ENCODE measurements around the gene KRT3. TPM values are rescaled to one million over a fixed set of nuclear protein-coding genes. Genes with fewer than 3 reads are reported as not detected.

Gene KRT3
- total RNA-seq, 1 donor = not detected

DNA sequence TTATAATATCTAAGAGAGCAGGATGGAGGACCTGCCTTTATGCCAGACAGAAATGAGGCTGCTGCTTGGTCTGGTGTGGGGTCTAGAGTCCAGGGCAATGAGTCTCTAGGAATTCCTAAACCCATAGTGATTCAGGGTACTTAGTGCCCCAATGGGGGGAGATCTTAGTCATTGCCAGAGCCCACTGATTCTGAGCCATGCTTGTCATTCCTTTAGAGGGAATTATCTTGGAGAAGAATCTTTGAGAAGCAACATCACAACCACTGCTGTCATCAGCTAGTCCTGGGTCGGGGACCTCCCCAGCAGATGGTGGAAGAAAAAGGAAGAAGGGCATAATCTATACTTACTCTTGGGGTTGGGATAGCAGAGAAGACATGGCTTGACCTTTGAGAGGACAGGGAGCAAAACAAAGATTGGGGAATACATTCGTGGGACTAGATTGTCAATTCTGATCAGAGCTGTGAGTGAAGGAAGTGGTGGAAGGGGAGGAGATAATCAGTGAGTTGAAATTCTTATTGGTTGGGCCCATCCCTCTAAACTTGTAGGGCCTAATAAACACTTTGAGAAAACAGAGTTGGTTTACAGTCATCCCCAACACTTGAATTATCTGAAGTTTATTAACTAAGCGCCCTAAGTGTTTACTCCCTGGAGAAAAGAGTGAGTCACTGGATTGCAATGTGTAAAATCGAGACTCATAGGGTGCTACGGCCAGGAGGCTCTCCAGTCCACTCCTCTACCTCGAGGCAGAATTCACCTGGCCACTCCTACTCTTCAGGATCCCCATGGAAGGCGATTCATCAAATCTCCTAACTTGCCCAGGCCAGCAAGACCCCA lies 3.0 kb upstream of the KRT3 start:
- no peak overlapping the region for H3K4me2 ChIP-seq (ENCODE audit: insufficient read depth, low read length)
- no peak overlapping the region for H3K4me3 ChIP-seq (ENCODE audit: insufficient read depth, low read length)
- H3K27ac ChIP-seq (ENCODE audit: low read depth, low read length) = peak overlapping the region; percentile 11
- no peaks in the 10 kb centered on the region for H3K79me2 ChIP-seq (ENCODE audit: insufficient read depth, low read length)
- no peaks in the 10 kb centered on the region for H3K36me3 ChIP-seq (ENCODE audit: insufficient read depth, low read length)
- no peaks in the 10 kb centered on the region for H3K27me3 ChIP-seq (ENCODE audit: insufficient read depth, low read length)
- H4K20me1 ChIP-seq (ENCODE audit: insufficient read depth, low read length) = no peaks in the 10 kb centered on the region
- H3K4me1 ChIP-seq (ENCODE audit: insufficient read depth, low read length) = peaks cover 11% of the 10 kb centered on the region
- TF ChIP-seq, protein P1, sequence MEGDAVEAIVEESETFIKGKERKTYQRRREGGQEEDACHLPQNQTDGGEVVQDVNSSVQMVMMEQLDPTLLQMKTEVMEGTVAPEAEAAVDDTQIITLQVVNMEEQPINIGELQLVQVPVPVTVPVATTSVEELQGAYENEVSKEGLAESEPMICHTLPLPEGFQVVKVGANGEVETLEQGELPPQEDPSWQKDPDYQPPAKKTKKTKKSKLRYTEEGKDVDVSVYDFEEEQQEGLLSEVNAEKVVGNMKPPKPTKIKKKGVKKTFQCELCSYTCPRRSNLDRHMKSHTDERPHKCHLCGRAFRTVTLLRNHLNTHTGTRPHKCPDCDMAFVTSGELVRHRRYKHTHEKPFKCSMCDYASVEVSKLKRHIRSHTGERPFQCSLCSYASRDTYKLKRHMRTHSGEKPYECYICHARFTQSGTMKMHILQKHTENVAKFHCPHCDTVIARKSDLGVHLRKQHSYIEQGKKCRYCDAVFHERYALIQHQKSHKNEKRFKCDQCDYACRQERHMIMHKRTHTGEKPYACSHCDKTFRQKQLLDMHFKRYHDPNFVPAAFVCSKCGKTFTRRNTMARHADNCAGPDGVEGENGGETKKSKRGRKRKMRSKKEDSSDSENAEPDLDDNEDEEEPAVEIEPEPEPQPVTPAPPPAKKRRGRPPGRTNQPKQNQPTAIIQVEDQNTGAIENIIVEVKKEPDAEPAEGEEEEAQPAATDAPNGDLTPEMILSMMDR (IDR thresholded peaks at IDR 0.05; ENCODE audit: extremely low read depth, low read depth, low read length) = no peak
- no peak overlapping the region for H2AFZ ChIP-seq (ENCODE audit: low read length)
- no peak for DNase-seq (ENCODE audit: insufficient read length, low spot score, missing footprints)
- no peaks in the 10 kb centered on the region for H3K9me3 ChIP-seq (ENCODE audit: low read depth, low read length)

DNA sequence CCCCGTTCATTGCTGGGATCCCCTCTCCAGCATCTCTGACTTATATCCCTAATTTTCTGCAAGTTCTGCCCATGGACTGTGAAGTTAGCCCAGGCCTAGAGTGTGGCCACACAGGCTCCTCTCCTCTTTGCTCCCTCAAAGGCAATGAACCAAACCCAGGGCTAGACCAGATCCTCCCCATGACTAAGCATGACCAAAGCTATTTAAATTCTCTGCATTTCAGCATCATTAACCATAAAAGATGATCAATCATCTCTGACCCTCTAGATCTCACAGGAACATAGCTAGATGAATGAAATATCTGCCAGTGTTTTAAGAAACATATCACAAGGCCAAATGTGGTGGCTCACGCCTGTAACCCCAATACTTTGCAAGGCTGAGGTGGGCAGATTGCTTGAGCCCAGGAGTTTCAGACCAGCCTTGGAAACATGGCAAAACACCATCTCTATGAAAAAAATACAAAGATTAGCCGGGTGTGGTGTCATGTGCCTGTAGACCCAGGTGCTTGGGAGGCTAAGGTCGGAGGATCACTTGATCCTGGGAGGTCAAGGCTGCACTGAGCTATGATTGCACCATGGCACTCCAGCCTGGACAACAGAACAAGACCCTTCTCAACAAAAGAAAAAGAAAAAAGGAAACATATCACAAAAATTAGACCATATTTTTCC lies 2.2 kb upstream of the KRT3 start:
- H4K20me1 ChIP-seq (ENCODE audit: insufficient read depth, low read length) = no peaks in the 10 kb centered on the region
- no peaks in the 10 kb centered on the region for H3K36me3 ChIP-seq (ENCODE audit: insufficient read depth, low read length)
- peaks cover 11% of the 10 kb centered on the region for H3K4me1 ChIP-seq (ENCODE audit: insufficient read depth, low read length)
- H3K4me3 ChIP-seq (ENCODE audit: insufficient read depth, low read length) = no peak overlapping the region
- H3K27ac ChIP-seq (ENCODE audit: low read depth, low read length) = peak overlapping the region; percentile 11
- H3K4me2 ChIP-seq (ENCODE audit: insufficient read depth, low read length) = no peak overlapping the region
- H3K79me2 ChIP-seq (ENCODE audit: insufficient read depth, low read length) = no peaks in the 10 kb centered on the region
- peak; percentile 87 for DNase-seq (ENCODE audit: insufficient read length, low spot score, missing footprints)
- no peak overlapping the region for H2AFZ ChIP-seq (ENCODE audit: low read length)
- TF ChIP-seq, protein P1 (IDR thresholded peaks at IDR 0.05; ENCODE audit: extremely low read depth, low read depth, low read length) = no peak
- no peaks in the 10 kb centered on the region for H3K9me3 ChIP-seq (ENCODE audit: low read depth, low read length)
- no peaks in the 10 kb centered on the region for H3K27me3 ChIP-seq (ENCODE audit: insufficient read depth, low read length)

DNA sequence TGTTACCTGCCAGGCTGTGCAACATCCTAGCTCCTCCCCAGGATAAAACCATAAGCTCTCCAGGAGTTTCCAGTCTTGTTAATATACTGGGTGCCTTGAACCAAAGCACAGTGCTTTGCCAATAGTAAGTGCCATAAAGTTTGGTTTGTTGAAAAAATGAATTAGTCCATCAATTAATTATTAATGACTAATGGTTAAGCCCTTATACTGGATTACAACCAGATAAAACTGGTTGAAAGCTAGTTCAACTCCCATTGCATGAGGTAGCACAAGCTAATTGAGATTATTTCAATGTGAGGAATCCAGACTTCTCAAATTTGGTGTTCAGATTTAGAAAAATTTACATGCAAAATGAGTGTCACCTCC lies 1.6 kb upstream of the KRT3 start:
- no peaks in the 10 kb centered on the region for H3K36me3 ChIP-seq (ENCODE audit: insufficient read depth, low read length)
- H2AFZ ChIP-seq (ENCODE audit: low read length) = no peak overlapping the region
- no peak overlapping the region for H3K4me2 ChIP-seq (ENCODE audit: insufficient read depth, low read length)
- H3K79me2 ChIP-seq (ENCODE audit: insufficient read depth, low read length) = no peaks in the 10 kb centered on the region
- no peak overlapping the region for H3K27ac ChIP-seq (ENCODE audit: low read depth, low read length)
- H3K4me3 ChIP-seq (ENCODE audit: insufficient read depth, low read length) = no peak overlapping the region
- H4K20me1 ChIP-seq (ENCODE audit: insufficient read depth, low read length) = no peaks in the 10 kb centered on the region
- peaks cover 11% of the 10 kb centered on the region for H3K4me1 ChIP-seq (ENCODE audit: insufficient read depth, low read length)
- H3K27me3 ChIP-seq (ENCODE audit: insufficient read depth, low read length) = peaks cover 5% of the 10 kb centered on the region
- no peak for DNase-seq (ENCODE audit: insufficient read length, low spot score, missing footprints)
- H3K9me3 ChIP-seq (ENCODE audit: low read depth, low read length) = no peaks in the 10 kb centered on the region
- TF ChIP-seq, protein P1 (IDR thresholded peaks at IDR 0.05; ENCODE audit: extremely low read depth, low read depth, low read length) = no peak

DNA sequence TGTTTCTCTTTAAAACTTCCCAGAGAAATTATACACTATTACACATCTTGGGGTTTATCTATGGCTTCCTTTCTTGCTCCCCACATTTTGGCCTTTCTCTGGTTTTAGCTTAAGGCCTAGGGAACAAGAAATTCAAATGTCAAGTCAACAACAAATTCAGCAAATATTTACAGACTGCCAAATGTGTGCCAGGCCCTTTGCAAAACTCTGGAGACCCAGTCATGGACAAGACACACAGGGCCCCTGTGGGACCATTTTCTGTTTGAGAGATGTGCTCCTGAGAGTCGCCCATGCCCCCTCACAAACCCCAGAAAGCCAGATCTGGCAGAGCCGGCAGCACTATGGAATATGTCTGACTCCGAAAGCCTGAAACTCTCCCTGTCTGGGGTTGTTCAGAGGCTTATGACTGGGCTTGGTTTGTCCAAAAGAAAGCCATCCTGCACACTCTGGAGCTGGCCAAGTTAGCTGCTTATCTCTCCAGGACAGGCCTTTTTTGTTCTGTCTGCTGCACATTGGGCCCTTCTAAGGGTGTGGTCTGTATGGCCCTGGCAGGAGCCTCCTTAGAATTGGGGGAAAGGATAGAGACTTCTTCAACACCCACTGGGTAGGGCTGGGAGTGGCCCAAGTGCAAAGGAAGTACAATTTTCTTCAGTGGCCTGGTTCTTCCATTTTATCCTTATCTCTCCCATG lies 1.1 kb upstream of the KRT3 start:
- Histone ChIP-seq H3K36me3 (ENCODE audit: insufficient read depth, low read length) (no peaks in the 10 kb centered on the region), H2AFZ (ENCODE audit: low read length) (no peak overlapping the region), H3K4me2 (ENCODE audit: insufficient read depth, low read length) (no peak overlapping the region), H3K4me1 (ENCODE audit: insufficient read depth, low read length) (peaks cover 11% of the 10 kb centered on the region), H3K27me3 (ENCODE audit: insufficient read depth, low read length) (peaks cover 9% of the 10 kb centered on the region), H3K9me3 (ENCODE audit: low read depth, low read length) (no peaks in the 10 kb centered on the region), H3K27ac (ENCODE audit: low read depth, low read length) (no peak overlapping the region), H3K79me2 (ENCODE audit: insufficient read depth, low read length) (no peaks in the 10 kb centered on the region), H4K20me1 (ENCODE audit: insufficient read depth, low read length) (no peaks in the 10 kb centered on the region), H3K4me3 (ENCODE audit: insufficient read depth, low read length) (no peak overlapping the region)
- TF ChIP-seq, protein P1 (IDR thresholded peaks at IDR 0.05; ENCODE audit: extremely low read depth, low read depth, low read length) = no peak
- DNase-seq (ENCODE audit: insufficient read length, low spot score, missing footprints) = no peak

Measured in osteoblast (primary cell).